Activated naive CD4-positive, alpha-beta T cell treated with anti-CD3 and anti-CD28 coated beads for 36 hours (primary cell): ENCODE results near the gene VWA8. TPM values are rescaled to one million over a fixed set of nuclear protein-coding genes. Genes with fewer than 3 reads are reported as not detected.
"Not testable (repeated sequence)": the region's sequence is repeated elsewhere in the genome, so short reads cannot be mapped to it uniquely, and the experiment has no call there.

ENCODE experiments used
- CTCF ChIA-PET: fragments of 350-600 bp; sonication (Branson Sonifier 250); formaldehyde crosslinking; loops from one replicate; lab custom pipeline; 2021; ENCODE audit warnings: antibody characterized with exemption; lab: Charles Lee
- DNase-seq: peaks from one replicate; pipeline ENCODE4 v3.0.0-alpha.2; 2020
- H3K27ac Mint-ChIP-seq: one replicate; pipeline ENCODE4 v1.8.0; 2021; ENCODE audit warnings: mild to moderate bottlenecking, mixed read lengths
- H3K27me3 Mint-ChIP-seq: one replicate; pipeline ENCODE4 v1.8.0; 2021; ENCODE audit warnings: low read depth, mixed read lengths
- H3K36me3 Mint-ChIP-seq: one replicate; pipeline ENCODE4 v1.8.0; 2021; ENCODE audit warnings: low read depth, mixed read lengths
- H3K4me1 Mint-ChIP-seq: one replicate; pipeline ENCODE4 v1.8.0; 2021; ENCODE audit warnings: low read depth, mixed read lengths
- H3K4me3 Mint-ChIP-seq: one replicate; pipeline ENCODE4 v1.8.0; 2021; ENCODE audit warnings: mild to moderate bottlenecking, moderate library complexity, mixed read lengths
- H3K9me3 Mint-ChIP-seq: one replicate; pipeline ENCODE4 v1.8.0; 2021; ENCODE audit warnings: mixed read lengths
- intact Hi-C: fragments of 100-400 bp; cut with micrococcal nuclease; formaldehyde crosslinking; loops from one replicate; pipeline ENCODE4 v1.15.1; 2023
- total RNA-seq, 2 experiments: library from RNA; stranded (reverse); gene quantifications; one replicate each; pipeline ENCODE4 v1.2.3, GENCODE V29; 2021

Gene VWA8
- total RNA-seq, 2 experiments from 2014 or later: 21.2 to 21.5 TPM

GRCh38 chr13:41751277-41751676 lies 209.6 kb downstream of the VWA8 start:
- Mint-ChIP-seq H3K4me3 (no peak overlapping the region), H3K4me1 (no peaks in the 10 kb centered on the region), H3K27ac (no peak overlapping the region), H3K36me3 (peaks cover 54% of the 10 kb centered on the region), H3K9me3 (peaks cover 6% of the 10 kb centered on the region), H3K27me3 (no peaks in the 10 kb centered on the region)
- CTCF ChIA-PET: no interaction called here
- no peak for DNase-seq
- intact Hi-C loops: no loop called here

GRCh38 chr13:41746259-41746658 lies 214.7 kb downstream of the VWA8 start:
- peaks cover 40% of the 10 kb centered on the region for H3K36me3 Mint-ChIP-seq
- peaks cover 6% of the 10 kb centered on the region for H3K9me3 Mint-ChIP-seq
- H3K4me3 Mint-ChIP-seq: no peak overlapping the region
- no peaks in the 10 kb centered on the region for H3K4me1 Mint-ChIP-seq
- CTCF ChIA-PET: interaction anchor here (0.6 kb wide), 1 partner anchor 90 kb away, joined by 3 read pairs; no protein-coding TSS in a partner anchor
- no peaks in the 10 kb centered on the region for H3K27me3 Mint-ChIP-seq
- intact Hi-C loops: no loop called here
- DNase-seq: no peak
- no peak overlapping the region for H3K27ac Mint-ChIP-seq

GRCh38 chr13:41745496-41745895 lies 215.4 kb downstream of the VWA8 start:
- H3K4me3 Mint-ChIP-seq, H3K27ac Mint-ChIP-seq, intact Hi-C loops, H3K4me1 Mint-ChIP-seq, DNase-seq, H3K9me3 Mint-ChIP-seq, CTCF ChIA-PET, H3K27me3 Mint-ChIP-seq: not testable (repeated sequence)
- H3K36me3 Mint-ChIP-seq: peaks cover 41% of the 10 kb centered on the region

- Mint-ChIP-seq H3K9me3 (no peaks in the 10 kb centered on the region), H3K4me3 (no peak overlapping the region), H3K27me3 (no peaks in the 10 kb centered on the region), H3K27ac (no peak overlapping the region), H3K4me1 (no peaks in the 10 kb centered on the region), H3K36me3 (peaks cover 18% of the 10 kb centered on the region)
- intact Hi-C loops: no loop called here
- DNase-seq: no peak
- CTCF ChIA-PET: no interaction called here
These were observed 217.9 kb downstream of the VWA8 start for GRCh38 chr13:41742917-41743552.

DNA sequence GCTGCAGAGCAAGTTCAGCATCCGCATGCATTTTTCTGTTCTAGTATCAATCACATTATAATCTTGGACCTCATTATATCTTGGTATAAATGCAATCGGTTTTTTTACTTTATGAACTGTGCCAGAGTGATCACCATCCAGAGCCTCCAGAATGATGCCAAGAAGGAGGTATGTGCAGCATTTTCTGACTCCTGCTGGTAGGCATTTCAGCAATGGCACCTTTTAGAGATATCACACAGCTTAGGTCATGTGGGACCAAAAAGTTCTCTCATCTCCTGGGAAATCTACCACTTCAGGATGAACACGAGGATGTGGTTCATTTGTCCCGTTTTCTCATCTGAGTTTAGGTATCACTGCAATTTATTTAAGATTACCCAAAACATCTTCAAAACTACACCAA lies 220.4 kb downstream of the VWA8 start:
- CTCF ChIA-PET: no interaction called here
- H3K36me3 Mint-ChIP-seq: peaks cover 5% of the 10 kb centered on the region
- no peak for DNase-seq
- intact Hi-C loops: no loop called here
- H3K4me3 Mint-ChIP-seq: no peak overlapping the region
- no peaks in the 10 kb centered on the region for H3K4me1 Mint-ChIP-seq
- no peak overlapping the region for H3K27ac Mint-ChIP-seq
- no peaks in the 10 kb centered on the region for H3K9me3 Mint-ChIP-seq
- no peaks in the 10 kb centered on the region for H3K27me3 Mint-ChIP-seq

DNA sequence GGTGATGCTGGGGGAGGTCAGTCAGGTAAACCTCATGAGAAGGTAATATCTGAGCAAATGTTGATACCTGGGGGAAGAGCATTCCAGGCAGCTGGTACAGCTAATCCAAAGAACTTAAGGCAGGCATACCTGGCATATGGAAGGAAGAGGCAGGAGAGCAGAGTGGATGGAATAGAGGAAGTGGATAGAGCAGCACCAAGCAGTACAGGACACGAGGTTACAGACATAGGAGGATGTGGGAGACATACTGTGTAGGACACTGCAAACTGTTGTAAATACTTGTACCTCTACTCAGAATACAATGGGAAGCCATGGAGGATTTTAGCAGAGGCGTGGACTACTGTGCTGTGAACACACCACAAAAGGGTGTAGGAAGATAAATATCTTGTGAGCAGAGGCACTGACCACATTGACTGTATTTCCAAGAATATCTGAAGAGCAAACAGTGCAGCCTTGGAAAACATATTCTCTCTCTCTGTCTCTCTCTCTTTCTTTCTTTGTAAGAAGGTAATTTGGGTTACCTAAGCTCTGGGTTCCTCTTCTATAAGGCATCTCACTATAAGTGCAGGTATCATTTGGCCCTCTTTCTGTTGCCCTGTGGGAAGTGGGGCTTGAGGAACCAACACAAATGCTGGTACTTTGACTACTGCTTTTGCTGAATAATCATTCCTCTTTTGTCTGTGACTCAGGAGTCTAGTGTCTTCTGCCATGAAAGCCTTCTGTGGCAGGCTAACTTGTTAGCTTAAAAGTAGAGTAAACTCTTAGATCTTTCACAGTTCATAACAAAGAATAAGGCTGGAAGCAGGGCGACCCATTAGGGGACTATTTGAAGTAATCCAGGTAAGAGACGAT lies 238.0 kb downstream of the VWA8 start:
- no peak overlapping the region for H3K4me3 Mint-ChIP-seq
- H3K27me3 Mint-ChIP-seq: no peaks in the 10 kb centered on the region
- intact Hi-C loops: no loop called here
- CTCF ChIA-PET: no interaction called here
- H3K36me3 Mint-ChIP-seq: peaks cover 10% of the 10 kb centered on the region
- no peaks in the 10 kb centered on the region for H3K4me1 Mint-ChIP-seq
- H3K27ac Mint-ChIP-seq: no peak overlapping the region
- H3K9me3 Mint-ChIP-seq: no peaks in the 10 kb centered on the region
- DNase-seq: no peak

DNA sequence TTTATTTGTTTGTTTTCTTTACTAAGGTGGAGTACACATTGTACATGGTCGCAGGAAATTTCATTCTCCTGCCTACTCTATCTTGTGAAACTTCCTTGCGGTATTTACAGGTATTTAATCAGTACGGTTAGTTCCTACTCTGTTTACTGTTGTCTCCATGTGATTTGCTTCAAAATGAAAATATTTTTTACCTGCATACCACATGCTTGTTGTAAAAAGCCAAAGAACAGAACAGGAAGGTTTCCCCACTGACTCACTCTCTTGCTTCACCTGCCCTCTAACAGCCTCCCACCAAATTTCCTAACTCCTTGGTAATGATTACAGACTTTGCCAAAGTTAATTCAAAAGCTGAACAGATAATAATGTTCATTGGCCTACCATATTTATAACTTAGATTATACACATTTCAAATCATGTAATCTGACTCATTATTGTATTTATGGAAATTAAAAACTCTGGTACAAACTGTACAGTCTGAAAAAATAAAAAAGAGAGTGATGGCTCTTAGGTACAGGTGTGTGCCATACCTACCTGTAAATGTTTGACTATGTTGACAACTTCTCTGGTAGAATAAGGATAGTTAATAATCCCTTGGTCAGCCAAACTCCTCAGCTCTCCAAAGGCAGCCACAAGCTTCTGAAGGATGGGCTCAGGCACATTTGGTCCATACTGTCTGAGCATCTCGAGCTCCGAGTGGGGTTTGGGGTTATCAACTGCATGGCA lies 239.9 kb downstream of the VWA8 start:
- intact Hi-C loops: no loop called here
- no peak overlapping the region for H3K4me3 Mint-ChIP-seq
- H3K27ac Mint-ChIP-seq: no peak overlapping the region
- H3K27me3 Mint-ChIP-seq: no peaks in the 10 kb centered on the region
- no peaks in the 10 kb centered on the region for H3K9me3 Mint-ChIP-seq
- no peak for DNase-seq
- peaks cover 10% of the 10 kb centered on the region for H3K36me3 Mint-ChIP-seq
- no peaks in the 10 kb centered on the region for H3K4me1 Mint-ChIP-seq
- CTCF ChIA-PET: no interaction called here

DNA sequence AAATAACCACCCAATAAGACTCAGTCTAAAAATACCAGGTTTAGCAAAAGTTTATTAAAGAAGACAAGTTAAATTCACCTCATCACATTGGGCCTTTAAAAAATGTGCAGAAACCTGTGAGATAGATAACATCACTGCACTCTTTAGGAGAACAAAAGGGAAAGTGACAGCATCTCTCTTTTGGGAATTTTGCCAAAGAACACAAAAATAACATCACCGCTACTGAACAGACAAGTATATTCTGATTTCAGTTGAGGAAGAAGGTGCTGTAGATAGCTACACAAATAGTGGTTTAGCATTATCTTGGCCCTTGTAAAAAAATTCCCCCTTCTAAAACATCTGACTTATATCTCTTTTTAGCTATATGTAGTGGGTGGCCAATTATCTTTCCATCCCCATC lies 244.7 kb downstream of the VWA8 start:
- no peak overlapping the region for H3K27ac Mint-ChIP-seq
- H3K27me3 Mint-ChIP-seq: no peaks in the 10 kb centered on the region
- H3K36me3 Mint-ChIP-seq: peaks cover 10% of the 10 kb centered on the region
- H3K9me3 Mint-ChIP-seq: no peaks in the 10 kb centered on the region
- H3K4me1 Mint-ChIP-seq: no peaks in the 10 kb centered on the region
- CTCF ChIA-PET: no interaction called here
- H3K4me3 Mint-ChIP-seq: no peak overlapping the region
- intact Hi-C loops: no loop called here
- DNase-seq: no peak

- H3K36me3 Mint-ChIP-seq: peaks cover 7% of the 10 kb centered on the region
- H3K27ac Mint-ChIP-seq: no peak overlapping the region
- intact Hi-C loops: no loop called here
- no peaks in the 10 kb centered on the region for H3K4me1 Mint-ChIP-seq
- CTCF ChIA-PET: interaction anchor here (0.7 kb wide), 1 partner anchor 66 kb away, joined by 3 read pairs; no protein-coding TSS in a partner anchor
- no peak for DNase-seq
- H3K27me3 Mint-ChIP-seq: no peaks in the 10 kb centered on the region
- H3K4me3 Mint-ChIP-seq: no peak overlapping the region
- no peaks in the 10 kb centered on the region for H3K9me3 Mint-ChIP-seq
These were observed 247.5 kb downstream of the VWA8 start for GRCh38 chr13:41713405-41713804.

GRCh38 chr13:41710771-41711170 lies 250.1 kb downstream of the VWA8 start:
- no peaks in the 10 kb centered on the region for H3K9me3 Mint-ChIP-seq
- H3K36me3 Mint-ChIP-seq: peaks cover 8% of the 10 kb centered on the region
- no peak for DNase-seq
- CTCF ChIA-PET: no interaction called here
- no peak overlapping the region for H3K4me3 Mint-ChIP-seq
- intact Hi-C loops: no loop called here
- no peak overlapping the region for H3K27ac Mint-ChIP-seq
- H3K4me1 Mint-ChIP-seq: peaks cover 3% of the 10 kb centered on the region
- H3K27me3 Mint-ChIP-seq: no peaks in the 10 kb centered on the region

DNA sequence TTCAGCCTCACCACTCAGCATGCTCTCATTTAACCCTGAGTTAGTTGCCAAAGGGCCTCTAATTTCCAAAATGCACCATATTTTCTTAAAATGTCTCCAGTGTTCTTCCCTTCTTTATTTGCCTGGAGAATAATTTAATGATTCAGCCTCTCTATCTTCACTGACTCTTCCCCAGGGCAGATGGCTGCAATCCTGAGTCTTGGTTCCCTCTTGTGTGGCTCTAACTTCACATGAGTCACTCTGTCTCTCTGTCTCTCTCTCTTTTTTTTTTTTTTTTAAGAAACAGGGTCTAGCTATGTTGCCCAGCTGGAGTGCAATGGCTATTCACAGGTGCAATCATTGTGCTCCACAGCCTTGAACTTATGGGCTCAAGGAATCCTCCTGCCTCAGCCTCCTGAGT lies 251.4 kb downstream of the VWA8 start:
- no peaks in the 10 kb centered on the region for H3K27me3 Mint-ChIP-seq
- no peak overlapping the region for H3K4me3 Mint-ChIP-seq
- H3K4me1 Mint-ChIP-seq: peaks cover 3% of the 10 kb centered on the region
- peaks cover 5% of the 10 kb centered on the region for H3K36me3 Mint-ChIP-seq
- intact Hi-C loops: no loop called here
- CTCF ChIA-PET: no interaction called here
- H3K9me3 Mint-ChIP-seq: no peaks in the 10 kb centered on the region
- DNase-seq: no peak
- H3K27ac Mint-ChIP-seq: no peak overlapping the region

GRCh38 chr13:41708713-41709112 lies 252.2 kb downstream of the VWA8 start:
- no peak for DNase-seq
- H3K27me3 Mint-ChIP-seq: no peaks in the 10 kb centered on the region
- CTCF ChIA-PET: interaction anchor here (0.7 kb wide), 1 partner anchor 70 kb away, joined by 4 read pairs; no protein-coding TSS in a partner anchor
- H3K4me1 Mint-ChIP-seq: peaks cover 3% of the 10 kb centered on the region
- no peak overlapping the region for H3K4me3 Mint-ChIP-seq
- peaks cover 5% of the 10 kb centered on the region for H3K36me3 Mint-ChIP-seq
- intact Hi-C loops: no loop called here
- H3K27ac Mint-ChIP-seq: no peak overlapping the region
- no peaks in the 10 kb centered on the region for H3K9me3 Mint-ChIP-seq
